Osteocyte (in vitro differentiated cells): ENCODE results near the gene OR13J1. TPM values are rescaled to one million over a fixed set of nuclear protein-coding genes. Genes with fewer than 3 reads are reported as not detected.

ENCODE experiments used
- DNase-seq: peaks from one replicate; pipeline ENCODE4 v3.0.0; 2021; ENCODE audit warnings: mixed read lengths; ENCODE audit not compliant: unreplicated experiment; ENCODE audit errors: extremely low spot score
- H3K27ac Mint-ChIP-seq: one replicate; pipeline ENCODE4 v1.8.0; 2021; ENCODE audit warnings: mild to moderate bottlenecking, mixed read lengths; ENCODE audit not compliant: unreplicated experiment
- H3K27me3 Mint-ChIP-seq: one replicate; pipeline ENCODE4 v1.8.0; 2021; ENCODE audit warnings: mixed read lengths; ENCODE audit not compliant: unreplicated experiment
- H3K36me3 Mint-ChIP-seq: one replicate; pipeline ENCODE4 v1.8.0; 2021; ENCODE audit warnings: mixed read lengths; ENCODE audit not compliant: unreplicated experiment
- H3K4me1 Mint-ChIP-seq: one replicate; pipeline ENCODE4 v1.8.0; 2021; ENCODE audit warnings: mixed read lengths; ENCODE audit not compliant: unreplicated experiment
- H3K4me3 Mint-ChIP-seq: one replicate; pipeline ENCODE4 v1.8.0; 2021; ENCODE audit warnings: mild to moderate bottlenecking, moderate library complexity, mixed read lengths; ENCODE audit not compliant: unreplicated experiment
- H3K9me3 Mint-ChIP-seq: one replicate; pipeline ENCODE4 v1.8.0; 2021; ENCODE audit warnings: mixed read lengths; ENCODE audit not compliant: unreplicated experiment
- CTCF ChIP-seq: fragments of 200-600 bp; sonication (generic); IDR thresholded peaks from 2 replicates; pipeline ENCODE4 v1.5.0; 2021; ENCODE audit warnings: antibody characterized with exemption, mild to moderate bottlenecking, moderate library complexity
- total RNA-seq: library from RNA; stranded (reverse); gene quantifications from 2 replicates; pipeline ENCODE4 v1.2.1, GENCODE V29; 2021

OR13J1 gene
- total RNA-seq, 1 donor from 2014 or later, result not detected

- H3K36me3 Mint-ChIP-seq, result peaks cover 16% of the 10 kb centered on the region
- H3K4me1 Mint-ChIP-seq, result peaks cover 11% of the 10 kb centered on the region
- no peak for DNase-seq
- H3K4me3 Mint-ChIP-seq, result no peak overlapping the region
- TF ChIP-seq CTCF, result no peak
- H3K27ac Mint-ChIP-seq, result peak overlapping the region; percentile 27
- no peaks in the 10 kb centered on the region for H3K9me3 Mint-ChIP-seq
- no peaks in the 10 kb centered on the region for H3K27me3 Mint-ChIP-seq
Measured at GRCh38 chr9:35844628-35845270, 25.5 kb downstream of the OR13J1 start.

GRCh38 chr9:35842795-35843194, 27.4 kb downstream of the OR13J1 start:
- H3K4me1 Mint-ChIP-seq, result peaks cover 11% of the 10 kb centered on the region
- H3K36me3 Mint-ChIP-seq, result peaks cover 8% of the 10 kb centered on the region
- no peaks in the 10 kb centered on the region for H3K9me3 Mint-ChIP-seq
- DNase-seq, result no peak
- H3K4me3 Mint-ChIP-seq, result no peak overlapping the region
- no peaks in the 10 kb centered on the region for H3K27me3 Mint-ChIP-seq
- no peak for TF ChIP-seq CTCF
- no peak overlapping the region for H3K27ac Mint-ChIP-seq

GRCh38 chr9:35842020-35842745, 28.0 kb downstream of the OR13J1 start:
- Mint-ChIP-seq H3K27me3 (no peaks in the 10 kb centered on the region), H3K4me1 (peaks cover 11% of the 10 kb centered on the region), H3K9me3 (no peaks in the 10 kb centered on the region), H3K27ac (no peak overlapping the region), H3K36me3 (peaks cover 4% of the 10 kb centered on the region), H3K4me3 (no peak overlapping the region)
- DNase-seq, result no peak
- TF ChIP-seq CTCF, result no peak

- Mint-ChIP-seq H3K4me3 (no peak overlapping the region), H3K27me3 (no peaks in the 10 kb centered on the region), H3K4me1 (peaks cover 11% of the 10 kb centered on the region), H3K36me3 (peaks cover 6% of the 10 kb centered on the region), H3K27ac (no peak overlapping the region), H3K9me3 (no peaks in the 10 kb centered on the region)
- no peak for TF ChIP-seq CTCF
- no peak for DNase-seq
Measured at GRCh38 chr9:35841645-35841900, 28.6 kb downstream of the OR13J1 start.

GRCh38 chr9:35840881-35841644, 29.1 kb downstream of the OR13J1 start:
- no peak overlapping the region for H3K4me3 Mint-ChIP-seq
- H3K9me3 Mint-ChIP-seq, result no peaks in the 10 kb centered on the region
- no peak for TF ChIP-seq CTCF
- H3K27me3 Mint-ChIP-seq, result no peaks in the 10 kb centered on the region
- peaks cover 6% of the 10 kb centered on the region for H3K36me3 Mint-ChIP-seq
- DNase-seq, result no peak
- H3K4me1 Mint-ChIP-seq, result peaks cover 11% of the 10 kb centered on the region
- H3K27ac Mint-ChIP-seq, result no peak overlapping the region
